K562 (cell line): ENCODE data around the gene GIMAP8. TPM values are rescaled to one million over a fixed set of nuclear protein-coding genes. Genes with fewer than 3 reads are reported as not detected.
A peak's percentile ranks its signal among the peaks of the same experiment; 100 is the strongest.

Experiments used
- BCL6 ChIP-seq: fragments of 250-450 bp; sonication (Bioruptor Pico); IDR thresholded peaks from 2 replicates; pipeline ENCODE4 v1.4.0; 2020
- CBX8 ChIP-seq: fragments of 200-600 bp; sonication (generic); IDR thresholded peaks from 2 replicates; pipeline ENCODE4 v1.6.1; 2012; ENCODE audit warnings: borderline replicate concordance, mixed run types, low read depth, mild to moderate bottlenecking, moderate library complexity, mixed read lengths, low read length, control low read depth, inconsistent platforms; ENCODE audit not compliant: poor library complexity, severe bottlenecking; ENCODE audit errors: extremely low read depth
- FOXJ3 ChIP-seq: sonication (generic); formaldehyde crosslinking; IDR thresholded peaks from 2 replicates; pipeline ENCODE4 v1.4.0; 2020; ENCODE audit warnings: mild to moderate bottlenecking, missing genetic modification reagents
- HMG20A ChIP-seq: fragments of 450-650 bp; formaldehyde crosslinking; conservative IDR thresholded peaks from 2 replicates; pipeline ENCODE4 v1.4.0; 2020; ENCODE audit warnings: mild to moderate bottlenecking, mixed read lengths
- MCM3 ChIP-seq: fragments of 450-650 bp; IDR thresholded peaks from 2 replicates; pipeline ENCODE4 v1.6.1; 2016
- NONO ChIP-seq, 2 experiments: fragments of 200-400 bp in 1 of 2; fragments of 450-650 bp in 1 of 2; formaldehyde crosslinking in 1 of 2; IDR thresholded peaks; 2 replicates each; pipeline ENCODE4 v1.6.1; 2017; ENCODE audit warnings: low read depth in 2 of 2, mild to moderate bottlenecking in 2 of 2, moderate library complexity in 2 of 2, low read length in 1 of 2
- NUFIP1 ChIP-seq: fragments of 450-650 bp; IDR thresholded peaks from 2 replicates; pipeline ENCODE4 v1.6.1; 2018; ENCODE audit not compliant: partially characterized antibody
- ZNF133 ChIP-seq: fragments of 250-450 bp; sonication (Bioruptor Pico); IDR thresholded peaks from 2 replicates; pipeline ENCODE4 v1.4.0; 2020; ENCODE audit warnings: mild to moderate bottlenecking
- polyA plus RNA-seq, 8 experiments: library from polyadenylated mRNA; depleted of rRNA in 4 of 8; stranded (reverse) in 5 of 8; unstranded in 3 of 8; fragments of >200 nt; fragmentation: Nextera tagmentation in 2 of 8; fragmentation: Illumina TruSeq in 1 of 8; extraction: Ambion mirVana in 2 of 8; extraction: Trizol in 1 of 8; gene quantifications; 2 replicates each; pipeline versions ENCODE4 v1.2.1 to v1.2.3, GENCODE V29; 2011 to 2014; ENCODE audit warnings: inconsistent platforms in 1 of 8, missing spikeins in 1 of 8
- total RNA-seq, 7 experiments: library from RNA; depleted of rRNA in 6 of 7; stranded (reverse); fragments of >200 nt in 6 of 7; fragmentation: Illumina TruSeq in 2 of 7; extraction: Trizol in 2 of 7; gene quantifications; 2 replicates each; pipeline versions ENCODE4 v1.2.1 to v1.2.3, GENCODE V29; 2011 to 2021; ENCODE audit warnings: low replicate concordance in 1 of 7
- TF ChIP-seq, protein P1 (sequence below): fragments of 250-450 bp; sonication (Bioruptor Pico); IDR thresholded peaks from 2 replicates; pipeline ENCODE4 v1.4.0; 2020
- TF ChIP-seq, protein P2 (sequence below): sonication (generic); formaldehyde crosslinking; IDR thresholded peaks from 2 replicates; pipeline ENCODE4 v1.8.0; 2022; ENCODE audit warnings: mild to moderate bottlenecking, missing genetic modification reagents

Gene GIMAP8
- total and polyA plus RNA-seq, 9 of the 15 experiments (the other 6 are each of a cell fraction or from before 2014, with no cell fraction given), result not detected

DNA sequence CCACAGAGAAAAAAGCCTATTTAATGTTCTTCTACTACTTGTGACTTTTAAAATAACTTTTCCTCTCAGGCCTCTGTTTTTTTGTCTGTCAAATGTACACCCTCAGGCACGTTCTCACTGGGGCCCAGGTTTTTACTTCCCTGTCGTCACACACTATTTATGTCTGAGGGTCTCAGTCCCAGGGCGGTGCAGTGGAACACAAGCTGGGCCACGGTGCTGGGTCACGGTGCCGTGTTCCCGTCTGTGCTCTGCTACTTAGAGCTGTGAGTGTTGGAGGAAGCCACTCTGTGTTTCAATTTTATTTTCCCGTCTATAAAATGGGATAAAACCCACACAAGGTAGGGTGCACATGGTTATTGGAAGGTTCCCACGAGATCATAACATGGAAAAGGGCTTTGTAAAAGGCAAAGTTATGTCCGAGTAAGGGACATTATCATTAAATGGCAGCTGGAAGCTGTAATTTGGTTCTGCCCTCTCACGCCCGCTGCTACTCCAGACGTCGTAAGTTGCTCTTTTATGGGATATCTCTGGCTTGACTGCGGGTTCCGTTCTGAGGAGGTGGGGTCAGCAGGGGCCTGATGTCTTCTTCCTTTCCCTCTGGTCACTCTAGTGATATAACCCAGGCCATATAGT, 46.1 kb upstream of the GIMAP8 start (continued):
- TF ChIP-seq, protein P1, sequence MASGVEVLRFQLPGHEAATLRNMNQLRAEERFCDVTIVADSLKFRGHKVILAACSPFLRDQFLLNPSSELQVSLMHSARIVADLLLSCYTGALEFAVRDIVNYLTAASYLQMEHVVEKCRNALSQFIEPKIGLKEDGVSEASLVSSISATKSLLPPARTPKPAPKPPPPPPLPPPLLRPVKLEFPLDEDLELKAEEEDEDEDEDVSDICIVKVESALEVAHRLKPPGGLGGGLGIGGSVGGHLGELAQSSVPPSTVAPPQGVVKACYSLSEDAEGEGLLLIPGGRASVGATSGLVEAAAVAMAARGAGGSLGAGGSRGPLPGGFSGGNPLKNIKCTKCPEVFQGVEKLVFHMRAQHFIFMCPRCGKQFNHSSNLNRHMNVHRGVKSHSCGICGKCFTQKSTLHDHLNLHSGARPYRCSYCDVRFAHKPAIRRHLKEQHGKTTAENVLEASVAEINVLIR (CRISPR knock-in tag), result no peak
- TF ChIP-seq FOXJ3 (CRISPR knock-in tag), result no peak
- TF ChIP-seq HMG20A (CRISPR knock-in tag), result no peak
- TF ChIP-seq, protein P2, sequence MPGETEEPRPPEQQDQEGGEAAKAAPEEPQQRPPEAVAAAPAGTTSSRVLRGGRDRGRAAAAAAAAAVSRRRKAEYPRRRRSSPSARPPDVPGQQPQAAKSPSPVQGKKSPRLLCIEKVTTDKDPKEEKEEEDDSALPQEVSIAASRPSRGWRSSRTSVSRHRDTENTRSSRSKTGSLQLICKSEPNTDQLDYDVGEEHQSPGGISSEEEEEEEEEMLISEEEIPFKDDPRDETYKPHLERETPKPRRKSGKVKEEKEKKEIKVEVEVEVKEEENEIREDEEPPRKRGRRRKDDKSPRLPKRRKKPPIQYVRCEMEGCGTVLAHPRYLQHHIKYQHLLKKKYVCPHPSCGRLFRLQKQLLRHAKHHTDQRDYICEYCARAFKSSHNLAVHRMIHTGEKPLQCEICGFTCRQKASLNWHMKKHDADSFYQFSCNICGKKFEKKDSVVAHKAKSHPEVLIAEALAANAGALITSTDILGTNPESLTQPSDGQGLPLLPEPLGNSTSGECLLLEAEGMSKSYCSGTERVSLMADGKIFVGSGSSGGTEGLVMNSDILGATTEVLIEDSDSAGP (CRISPR knock-in tag), result no peak
- TF ChIP-seq BCL6 (CRISPR knock-in tag), result no peak
- peak; percentile 17 for TF ChIP-seq NUFIP1
- no peak for TF ChIP-seq ZNF133 (CRISPR knock-in tag)
- TF ChIP-seq MCM3, result no peak
- no peak for TF ChIP-seq NONO (IDR thresholded peaks at IDR 0.05; ENCODE audit: low read depth in 2 of 2, low read length in 1 of 2)
- no peak for TF ChIP-seq CBX8
